Stimulated activated CD4-positive, alpha-beta T cell treated with anti-CD3 and anti-CD28 coated beads, Interleukin-12 subunit alpha, Interleukin-12 subunit beta, amount 100 ng/mL, for 4 hours (primary cell): ENCODE measurements around the gene GRM5.
"Not testable (repeated sequence)": the region's sequence is repeated elsewhere in the genome, so short reads cannot be mapped to it uniquely, and the experiment has no call there.

Source experiments
- DNase-seq: peaks from one replicate; pipeline ENCODE4 v3.0.0-alpha.2; 2020

Gene GRM5

DNA sequence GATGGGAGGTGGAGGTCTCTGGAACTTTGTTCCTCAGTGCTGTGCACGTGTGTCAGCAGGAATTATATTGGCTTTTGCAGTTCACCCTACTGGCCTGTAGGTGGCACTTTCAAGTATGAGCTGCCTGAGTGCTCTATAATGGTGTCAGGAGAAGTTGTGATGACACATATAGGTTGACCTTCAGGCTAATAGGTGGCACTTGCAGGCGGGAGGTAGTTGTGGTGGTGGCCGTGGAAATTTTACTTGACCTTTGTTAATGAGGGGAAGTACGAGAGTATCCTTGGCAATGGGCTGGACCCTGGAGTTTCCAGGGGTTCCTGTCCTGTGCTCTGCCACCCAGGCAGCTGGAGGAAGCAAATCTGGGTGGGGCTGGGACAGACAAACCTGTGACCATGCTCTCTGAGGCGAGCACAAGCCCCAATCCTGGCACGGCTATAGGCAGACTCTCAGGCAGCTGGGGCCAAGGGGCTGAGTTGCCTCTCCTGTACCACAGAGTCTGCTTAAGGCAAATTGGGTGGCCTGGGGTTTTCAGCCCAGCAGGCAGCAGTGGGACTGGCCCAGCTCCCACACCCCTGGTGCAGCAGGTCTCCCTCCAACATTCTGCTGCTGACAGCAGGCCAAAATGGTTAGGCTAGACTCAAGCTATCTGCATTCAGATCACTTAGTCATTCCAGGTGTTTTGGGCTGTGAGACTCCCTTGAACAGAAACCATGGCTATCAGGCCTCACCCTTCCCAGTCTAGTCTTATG lies 580.7 kb downstream of the GRM5 start:
- peak; percentile 10 for DNase-seq

DNA sequence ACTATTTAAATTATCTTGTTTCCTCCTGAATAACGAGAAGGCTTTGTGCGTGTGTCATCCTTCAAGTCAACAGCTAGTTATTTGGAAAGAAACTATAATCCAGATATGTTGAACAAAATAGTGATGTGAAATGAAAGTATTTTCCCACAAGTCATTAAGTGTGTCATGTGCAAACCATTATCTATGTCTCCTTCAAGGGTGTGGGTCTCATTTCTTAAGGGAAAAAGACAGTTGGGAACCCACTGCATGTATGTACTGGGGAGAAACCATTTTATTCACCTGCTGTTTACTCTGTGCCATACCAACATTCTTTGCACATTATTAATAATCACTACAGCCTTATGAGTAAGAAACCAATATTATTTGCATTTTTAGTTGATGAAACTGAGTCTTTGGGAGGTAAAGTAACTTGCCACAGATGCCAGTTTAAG lies 582.9 kb downstream of the GRM5 start:
- DNase-seq, result no peak

DNA sequence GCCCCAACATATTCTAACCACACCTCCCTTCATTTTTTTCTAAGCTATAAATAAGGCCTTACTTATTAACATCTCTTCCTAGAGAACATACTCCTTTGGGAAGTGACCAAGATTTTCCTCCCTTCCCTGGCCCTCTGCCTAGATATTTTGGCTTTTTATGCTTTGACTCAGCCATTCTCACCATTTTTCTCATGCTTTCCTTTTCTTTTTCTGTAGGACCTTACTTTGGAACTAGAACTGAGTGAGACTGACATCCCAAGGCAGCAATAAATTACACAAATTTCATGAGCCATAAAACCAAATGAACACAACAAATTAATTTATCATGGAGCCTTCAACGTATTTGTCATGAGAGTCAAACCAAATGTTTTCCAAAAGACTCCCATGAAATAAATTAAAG lies 585.6 kb downstream of the GRM5 start:
- DNase-seq, result no peak

DNA sequence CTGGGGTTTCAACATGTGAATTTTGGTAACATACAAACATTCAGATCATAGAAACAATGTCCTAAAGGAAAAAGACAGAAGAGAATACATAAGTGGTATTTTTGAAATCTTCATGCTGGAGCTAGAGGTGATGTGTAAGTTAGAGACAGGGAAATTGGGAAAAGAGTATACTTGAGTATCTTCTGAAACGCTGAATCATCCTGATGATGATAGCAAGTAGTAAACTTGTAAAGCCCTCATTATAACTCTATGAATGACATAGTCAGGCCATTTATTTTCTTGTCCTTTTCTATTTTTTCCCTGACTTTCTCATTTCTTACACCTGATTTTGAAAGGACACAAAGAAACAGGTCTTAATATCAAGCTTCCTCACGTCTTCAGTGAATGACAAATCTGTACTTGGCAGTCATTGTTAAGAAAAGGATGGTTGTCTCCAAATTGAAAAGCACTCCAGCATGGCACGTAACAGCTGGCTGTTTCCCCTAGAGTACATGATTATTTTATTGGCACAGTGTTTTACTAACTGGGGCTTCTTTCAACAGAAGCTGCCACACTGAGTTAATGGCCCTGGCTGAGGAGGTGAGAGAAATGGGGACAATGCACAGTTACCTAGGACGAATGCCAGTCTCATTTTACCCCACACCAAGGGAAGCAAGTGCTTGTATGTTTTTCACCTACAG lies 587.5 kb downstream of the GRM5 start:
- no peak for DNase-seq

DNA sequence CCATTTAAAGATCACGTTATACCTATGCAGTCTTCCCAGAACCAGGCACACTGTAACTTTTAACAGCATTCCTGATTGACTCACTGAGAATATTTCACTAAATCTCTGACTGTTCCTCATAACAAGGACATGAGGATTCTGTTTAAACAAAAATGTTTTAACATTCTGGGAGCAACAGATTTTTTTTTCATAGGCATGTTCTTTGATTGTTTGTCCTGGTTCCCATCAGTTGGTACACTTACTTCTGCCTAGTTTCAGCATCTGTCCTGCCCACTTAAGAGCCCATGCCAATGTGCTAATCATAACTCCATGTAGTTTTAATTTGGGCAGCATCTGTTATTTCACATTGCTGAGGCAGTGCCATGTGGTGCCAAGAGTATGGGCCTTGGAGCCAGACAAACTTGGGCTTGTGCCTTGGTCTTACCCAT lies 589.8 kb downstream of the GRM5 start:
- no peak for DNase-seq

DNA sequence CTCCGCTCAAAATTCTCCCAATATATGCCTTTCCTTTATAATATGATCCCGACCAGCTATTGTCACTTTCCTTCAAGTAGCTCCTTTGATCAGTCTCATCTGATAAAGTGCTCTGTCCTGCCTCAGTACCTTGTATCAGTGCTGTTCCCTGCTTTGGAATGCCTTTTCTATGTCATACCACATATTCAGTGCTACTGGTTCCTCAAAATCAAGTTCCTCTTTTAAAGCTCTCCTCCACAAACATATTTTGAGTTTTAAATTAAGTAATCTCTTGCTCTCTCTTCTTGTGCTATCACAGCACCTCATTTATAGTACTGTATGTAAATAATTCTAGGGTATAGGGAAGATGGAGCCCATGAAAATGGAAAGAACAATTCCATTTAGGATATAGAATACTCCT lies 591.1 kb downstream of the GRM5 start:
- DNase-seq, result no peak

DNA sequence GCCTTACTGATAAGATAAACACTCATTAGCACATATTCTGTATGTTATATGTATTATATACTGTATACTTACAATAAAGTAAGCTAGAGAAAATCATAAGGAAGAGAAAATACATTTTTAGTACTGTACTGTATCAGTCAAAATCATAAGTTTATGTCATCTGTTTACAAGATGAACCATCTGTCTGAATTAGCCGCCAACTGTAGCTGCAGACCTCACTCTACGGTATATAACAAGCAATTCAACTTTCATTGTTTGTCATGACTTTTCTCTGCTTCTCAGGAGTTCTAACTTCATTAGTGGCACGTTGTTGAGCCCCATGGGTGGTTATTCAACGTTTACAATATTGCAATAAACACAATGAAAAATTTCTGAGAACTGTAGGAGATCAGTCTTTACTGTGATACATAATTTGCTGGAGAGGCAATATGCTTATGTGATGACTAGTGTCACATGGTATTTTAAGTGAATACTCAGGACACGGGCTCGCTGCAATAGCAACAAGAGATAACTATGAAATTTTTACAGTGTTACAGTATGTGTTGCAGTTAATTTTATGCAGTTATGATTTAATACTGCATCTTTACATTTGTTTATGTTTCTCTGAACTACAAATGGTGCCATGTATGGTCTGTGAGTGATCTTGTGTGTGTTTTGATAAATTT lies 596.1 kb downstream of the GRM5 start:
- no peak for DNase-seq

DNA sequence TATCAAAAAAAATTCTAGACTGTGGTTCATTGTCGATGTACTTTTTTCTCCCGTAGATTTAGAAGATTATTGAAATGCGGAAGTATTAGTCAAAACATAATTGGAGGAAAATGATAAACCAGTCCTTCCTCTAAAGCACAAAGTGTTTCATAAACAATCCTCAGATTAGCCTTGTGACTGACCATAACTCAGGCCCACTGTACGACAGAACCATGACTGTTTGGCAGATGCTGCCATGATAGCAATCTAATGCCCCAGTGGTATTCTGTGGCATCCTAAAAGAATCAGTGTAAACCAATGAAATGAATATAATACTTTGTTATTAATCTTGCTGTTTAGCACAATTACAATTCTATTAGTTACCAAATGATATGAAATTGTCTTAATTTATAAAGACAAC lies 601.3 kb downstream of the GRM5 start:
- no peak for DNase-seq

DNA sequence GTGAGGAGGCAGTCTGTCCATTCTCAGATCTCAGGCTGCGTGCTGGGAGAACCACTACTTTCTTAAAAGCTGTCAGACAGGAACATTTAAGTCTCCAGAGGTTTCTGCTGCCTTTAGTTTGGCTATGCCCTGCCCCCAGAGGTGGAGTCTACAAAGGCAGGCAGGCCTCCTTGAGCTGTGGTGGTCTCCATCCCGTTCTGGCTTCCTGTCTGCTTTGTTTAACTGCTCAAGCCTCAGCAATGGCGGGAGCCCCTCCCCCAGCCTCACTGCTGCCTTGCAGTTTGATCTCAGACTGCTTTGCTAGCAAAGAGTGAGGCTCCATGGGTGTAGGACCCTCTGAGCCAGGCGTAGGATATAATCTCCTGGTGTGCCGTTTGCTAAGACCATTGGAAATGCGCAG lies 602.5 kb downstream of the GRM5 start:
- not testable (repeated sequence) for DNase-seq

DNA sequence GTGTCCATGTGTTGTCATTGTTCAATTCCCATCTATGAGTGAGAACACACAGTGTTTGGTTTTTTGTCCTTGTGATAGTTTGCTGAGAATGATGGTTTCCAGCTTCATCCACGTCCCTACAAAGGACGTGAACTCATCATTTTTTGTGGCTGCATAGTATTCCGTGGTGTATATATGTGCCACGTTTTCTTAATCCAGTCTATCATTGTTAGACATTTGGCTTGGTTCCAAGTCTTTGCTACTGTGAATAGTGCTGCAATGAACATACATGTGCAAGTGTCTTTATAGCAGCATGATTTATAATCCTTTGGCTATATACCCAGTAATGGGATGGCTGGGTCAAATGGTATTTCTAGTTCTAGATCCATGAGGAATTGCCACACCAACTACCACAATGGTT lies 607.7 kb downstream of the GRM5 start:
- not testable (repeated sequence) for DNase-seq

DNA sequence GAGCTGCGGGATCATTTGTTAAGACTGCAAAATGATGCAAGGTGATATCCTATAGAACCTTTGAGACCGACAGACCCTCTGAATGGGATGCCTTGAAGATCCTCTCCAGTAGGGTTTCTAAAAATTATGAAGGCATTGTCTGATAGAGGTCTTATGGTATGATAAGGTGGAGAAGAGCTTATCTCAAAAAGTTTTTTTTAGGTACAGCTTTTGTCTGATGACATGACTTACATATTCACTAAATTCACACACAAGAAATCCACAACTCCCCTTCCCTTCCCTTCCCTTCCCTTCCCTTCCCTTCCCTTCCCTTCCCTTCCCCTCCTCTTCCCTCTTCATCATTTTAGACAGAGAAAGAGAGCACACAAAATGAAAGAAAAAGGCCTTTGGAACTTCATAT lies 609.8 kb downstream of the GRM5 start:
- DNase-seq, result no peak

DNA sequence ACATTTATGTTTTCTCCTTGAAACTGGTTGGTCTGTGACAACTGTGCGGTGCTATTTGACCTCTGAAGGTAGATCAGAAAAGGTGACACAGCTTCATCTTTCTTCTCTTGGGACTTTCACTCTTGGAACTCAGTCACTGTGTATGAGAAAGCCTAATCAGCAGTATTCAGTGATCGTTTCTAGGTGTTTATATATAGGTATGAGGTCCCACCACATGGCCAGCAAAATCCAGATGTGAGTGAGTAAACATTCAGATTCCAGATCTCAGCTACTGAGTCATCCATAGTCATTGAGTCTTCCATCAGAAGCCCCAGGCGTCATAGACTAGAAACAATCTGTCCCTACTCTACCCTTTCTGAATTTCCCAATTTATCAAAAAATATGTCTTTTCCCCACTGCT lies 610.9 kb downstream of the GRM5 start:
- no peak for DNase-seq
